CD14-positive monocyte (primary cell): Measurements from ENCODE around the gene SLAMF9. TPM values are rescaled to one million over a fixed set of nuclear protein-coding genes. Genes with fewer than 3 reads are reported as not detected.
A peak's percentile ranks its signal among the peaks of the same experiment; 100 is the strongest.

Experiments used
- DNase-seq, 3 donors: peaks; one replicate each; pipeline ENCODE4 v3.0.0-alpha.2; 2011 to 2022
- H2AFZ ChIP-seq: 2 replicates; pipeline ENCODE4 v1.6.0; 2012; ENCODE audit warnings: mild to moderate bottlenecking, low read depth, low read length, inconsistent platforms; ENCODE audit not compliant: insufficient read depth, poor library complexity, severe bottlenecking
- H3K27ac ChIP-seq, 2 donors: 1 replicate in 1 of 2; 2 replicates in 1 of 2; pipeline ENCODE4 v1.5.1; 2012 to 2013; ENCODE audit warnings: low read length in 2 of 2, control low read depth in 1 of 2, inconsistent platforms in 1 of 2, low read depth in 1 of 2, mild to moderate bottlenecking in 1 of 2
- H3K27me3 ChIP-seq, 2 donors: one replicate each; pipeline versions ENCODE4 v1.6.0 to v1.6.1; 2011 to 2013; ENCODE audit warnings: low read length in 2 of 2; ENCODE audit not compliant: control insufficient read depth in 2 of 2, insufficient read depth in 2 of 2
- H3K36me3 ChIP-seq, 2 donors: replicated peaks in 1 of 2; 1 replicate in 1 of 2; 2 replicates in 1 of 2; pipeline versions ENCODE4 v1.5.1 to v1.6.1; 2012 to 2013; ENCODE audit warnings: low read length in 2 of 2, control low read depth in 1 of 2, inconsistent platforms in 1 of 2, mild to moderate bottlenecking in 1 of 2; ENCODE audit not compliant: insufficient read depth in 2 of 2, control insufficient read depth in 1 of 2
- H3K4me1 ChIP-seq, 2 donors: 1 replicate in 1 of 2; 2 replicates in 1 of 2; pipeline versions ENCODE4 v1.5.1 to v1.6.1; 2012 to 2013; ENCODE audit warnings: low read length in 2 of 2, control low read depth in 1 of 2, inconsistent platforms in 1 of 2, mild to moderate bottlenecking in 1 of 2, moderate library complexity in 1 of 2; ENCODE audit not compliant: insufficient read depth in 2 of 2, control insufficient read depth in 1 of 2
- H3K4me2 ChIP-seq: replicated peaks from 2 replicates; pipeline ENCODE3; 2012; ENCODE audit warnings: low read length, moderate library complexity, mild to moderate bottlenecking; ENCODE audit not compliant: poor library complexity, severe bottlenecking; ENCODE audit errors: extremely low read depth
- H3K4me3 ChIP-seq, 3 experiments: fragments of 200-600 bp in 1 of 3; sonication (generic) in 1 of 3; replicated peaks in 1 of 3; 1 replicate in 2 of 3; 2 replicates in 1 of 3; pipeline ENCODE4 v1.5.1; 2011 to 2013; ENCODE audit warnings: low read length in 3 of 3, mild to moderate bottlenecking in 3 of 3, control low read depth in 2 of 3, low read depth in 2 of 3, inconsistent platforms in 1 of 3, moderate library complexity in 1 of 3
- H3K79me2 ChIP-seq: 2 replicates; pipeline ENCODE4 v1.6.0; 2012; ENCODE audit warnings: mild to moderate bottlenecking, control low read depth, inconsistent platforms, low read length, moderate library complexity; ENCODE audit not compliant: insufficient read depth
- H3K9ac ChIP-seq: 2 replicates; pipeline ENCODE4 v1.6.0; 2017; ENCODE audit warnings: low read length, mild to moderate bottlenecking; ENCODE audit not compliant: insufficient read depth, poor library complexity, severe bottlenecking
- H3K9me3 ChIP-seq, 2 donors: replicated peaks in 1 of 2; 1 replicate in 1 of 2; 2 replicates in 1 of 2; pipeline versions ENCODE4 v1.5.1 to v1.6.1; 2012 to 2013; ENCODE audit warnings: low read length in 2 of 2, control low read depth in 1 of 2; ENCODE audit not compliant: control insufficient read depth in 1 of 2, insufficient read depth in 1 of 2
- H4K20me1 ChIP-seq: 2 replicates; pipeline ENCODE4 v1.6.0; 2012; ENCODE audit warnings: mild to moderate bottlenecking, low read length, control low read depth, moderate library complexity; ENCODE audit not compliant: insufficient read depth
- H3K27ac Mint-ChIP-seq, 7 donors: one replicate each; pipeline ENCODE4 v1.8.0; 2020; ENCODE audit warnings: mild to moderate bottlenecking in 7 of 7, mixed read lengths in 7 of 7, moderate library complexity in 6 of 7, inconsistent platforms in 2 of 7
- H3K27me3 Mint-ChIP-seq, 3 donors: one replicate each; pipeline ENCODE4 v1.8.0; 2021 to 2022; ENCODE audit warnings: low read depth in 3 of 3, mild to moderate bottlenecking in 3 of 3, mixed read lengths in 3 of 3, moderate library complexity in 3 of 3, inconsistent platforms in 1 of 3
- H3K36me3 Mint-ChIP-seq, 2 donors: one replicate each; pipeline ENCODE4 v1.8.0; 2020; ENCODE audit warnings: mixed read lengths in 2 of 2, inconsistent platforms in 1 of 2, mild to moderate bottlenecking in 1 of 2
- H3K4me1 Mint-ChIP-seq: one replicate; pipeline ENCODE4 v1.8.0; 2020; ENCODE audit warnings: mild to moderate bottlenecking, mixed read lengths
- H3K4me3 Mint-ChIP-seq, 2 donors: one replicate each; pipeline ENCODE4 v1.8.0; 2020; ENCODE audit warnings: mild to moderate bottlenecking in 2 of 2, mixed read lengths in 2 of 2, moderate library complexity in 1 of 2
- H3K9me3 Mint-ChIP-seq, 7 donors: one replicate each; pipeline ENCODE4 v1.8.0; 2020 to 2022; ENCODE audit warnings: mixed read lengths in 7 of 7, mild to moderate bottlenecking in 6 of 7, moderate library complexity in 6 of 7, inconsistent platforms in 2 of 7
- whole genome bisulfite sequencing: methylation state at CpG from one replicate; pipeline ENCODE4 v1.1.5; 2013; ENCODE audit warnings: missing lambda C conversion rate; ENCODE audit not compliant: insufficient coverage; 5-methylcytosine and 5-hydroxymethylcytosine counted together
- intact Hi-C, 2 donors: fragments of 100-400 bp; cut with micrococcal nuclease; formaldehyde crosslinking; loops; one replicate each; pipeline versions ENCODE4 v1.15.0 to v1.15.1; 2023
- polyA plus RNA-seq, 3 donors: library from polyadenylated mRNA; depleted of rRNA in 1 of 3; unstranded in 2 of 3; stranded (reverse) in 1 of 3; fragments of 300-500 nt in 2 of 3; fragments of >200 nt in 1 of 3; fragmentation: Illumina TruSeq in 2 of 3; gene quantifications; 1 replicate in 2 of 3; 2 replicates in 1 of 3; pipeline ENCODE4 v1.2.3, GENCODE V29; 2012 to 2021
- TF ChIP-seq, protein P1 (sequence below): fragments of 200-600 bp; IDR thresholded peaks from one replicate; pipeline ENCODE4 v1.8.0; 2022; ENCODE audit warnings: antibody characterized with exemption, mild to moderate bottlenecking

Gene SLAMF9
- polyA plus RNA-seq, 3 donors: 0.17 TPM; not detected in 2

DNA sequence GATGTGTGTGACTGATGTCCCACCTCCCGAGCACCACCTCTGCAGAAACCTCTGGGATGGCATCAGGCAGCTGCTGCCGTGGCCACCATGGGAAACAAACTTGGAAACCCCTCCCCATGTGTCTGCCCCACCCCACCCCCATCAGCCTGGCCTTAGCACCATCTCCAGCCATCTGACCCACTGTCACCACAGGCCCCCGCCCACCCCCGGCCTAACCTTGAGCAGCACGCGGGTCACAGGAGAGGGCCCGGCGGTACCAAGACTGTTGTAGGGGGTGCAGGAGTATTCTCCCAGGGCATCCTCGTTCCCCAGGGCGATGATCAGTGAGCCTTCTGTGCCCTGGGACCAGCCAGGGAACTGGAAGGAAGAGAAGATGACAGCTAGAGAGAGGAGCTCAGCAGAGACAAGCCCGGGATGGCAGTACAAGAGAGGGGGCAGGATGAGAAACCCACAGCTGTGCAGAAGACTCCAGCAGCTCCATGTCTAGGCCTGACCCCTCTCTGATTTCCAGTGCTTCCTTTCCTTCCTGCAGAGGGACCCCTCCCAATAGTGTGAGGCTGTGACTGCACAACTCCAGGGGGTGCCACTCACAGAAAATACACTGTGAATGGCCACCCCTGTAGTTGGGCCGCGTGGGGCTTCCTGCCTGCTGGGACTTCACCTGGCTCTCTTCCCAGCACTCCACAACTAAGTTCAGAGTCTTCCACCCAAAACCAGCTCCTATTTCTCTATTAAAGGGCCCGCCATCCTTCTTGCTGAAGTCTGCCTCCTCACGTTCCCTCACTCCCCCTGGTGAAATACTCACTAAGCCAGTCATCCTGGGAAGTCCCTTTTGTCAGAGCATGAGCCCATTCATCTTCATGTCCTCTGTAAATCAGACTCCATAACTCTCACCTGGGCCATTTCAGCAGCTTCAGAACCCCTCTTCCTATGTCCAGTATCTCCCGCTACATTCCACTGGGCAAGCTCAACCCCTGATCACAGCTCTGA lies 21.4 kb downstream of the SLAMF9 start:
- Mint-ChIP-seq H3K36me3 (no peaks in the 10 kb centered on the region), H3K9me3 (peaks cover 0 to 1% (median 0%) of the 10 kb centered on the region in 7 donors), H3K4me1 (peaks cover 24% of the 10 kb centered on the region), H3K27me3 (peaks cover 2 to 7% (median 4%) of the 10 kb centered on the region in 3 donors), H3K27ac (peak overlapping the region in 1 of 7 donors; percentile 50), H3K4me3 (no peak overlapping the region)
- no peaks in the 10 kb centered on the region for H3K9me3 ChIP-seq
- intact Hi-C loops: loop anchor here in 1 of 2 donors (5.0 to 10.0 kb wide), 2 partner anchors 40 to 162 kb away; partner anchors contain the start of gene IGSF8
- peaks cover 21 to 22% of the 10 kb centered on the region in 2 donors for H3K4me1 ChIP-seq
- no peaks in the 10 kb centered on the region for H4K20me1 ChIP-seq
- H3K79me2 ChIP-seq: peaks cover 12% of the 10 kb centered on the region
- no peak overlapping the region for H3K27ac ChIP-seq
- no peak overlapping the region for H3K4me2 ChIP-seq
- 89% methylated on average over 14 of the region's 16 CpGs for WGBS
- peak in 1 of 3 donors; percentile 52 for DNase-seq
- no peaks in the 10 kb centered on the region for H3K27me3 ChIP-seq
- TF ChIP-seq, protein P1, sequence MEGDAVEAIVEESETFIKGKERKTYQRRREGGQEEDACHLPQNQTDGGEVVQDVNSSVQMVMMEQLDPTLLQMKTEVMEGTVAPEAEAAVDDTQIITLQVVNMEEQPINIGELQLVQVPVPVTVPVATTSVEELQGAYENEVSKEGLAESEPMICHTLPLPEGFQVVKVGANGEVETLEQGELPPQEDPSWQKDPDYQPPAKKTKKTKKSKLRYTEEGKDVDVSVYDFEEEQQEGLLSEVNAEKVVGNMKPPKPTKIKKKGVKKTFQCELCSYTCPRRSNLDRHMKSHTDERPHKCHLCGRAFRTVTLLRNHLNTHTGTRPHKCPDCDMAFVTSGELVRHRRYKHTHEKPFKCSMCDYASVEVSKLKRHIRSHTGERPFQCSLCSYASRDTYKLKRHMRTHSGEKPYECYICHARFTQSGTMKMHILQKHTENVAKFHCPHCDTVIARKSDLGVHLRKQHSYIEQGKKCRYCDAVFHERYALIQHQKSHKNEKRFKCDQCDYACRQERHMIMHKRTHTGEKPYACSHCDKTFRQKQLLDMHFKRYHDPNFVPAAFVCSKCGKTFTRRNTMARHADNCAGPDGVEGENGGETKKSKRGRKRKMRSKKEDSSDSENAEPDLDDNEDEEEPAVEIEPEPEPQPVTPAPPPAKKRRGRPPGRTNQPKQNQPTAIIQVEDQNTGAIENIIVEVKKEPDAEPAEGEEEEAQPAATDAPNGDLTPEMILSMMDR: no peak
- no peak overlapping the region for H3K9ac ChIP-seq
- H2AFZ ChIP-seq: no peak overlapping the region
- H3K36me3 ChIP-seq: no peaks in the 10 kb centered on the region
- no peak overlapping the region for H3K4me3 ChIP-seq

DNA sequence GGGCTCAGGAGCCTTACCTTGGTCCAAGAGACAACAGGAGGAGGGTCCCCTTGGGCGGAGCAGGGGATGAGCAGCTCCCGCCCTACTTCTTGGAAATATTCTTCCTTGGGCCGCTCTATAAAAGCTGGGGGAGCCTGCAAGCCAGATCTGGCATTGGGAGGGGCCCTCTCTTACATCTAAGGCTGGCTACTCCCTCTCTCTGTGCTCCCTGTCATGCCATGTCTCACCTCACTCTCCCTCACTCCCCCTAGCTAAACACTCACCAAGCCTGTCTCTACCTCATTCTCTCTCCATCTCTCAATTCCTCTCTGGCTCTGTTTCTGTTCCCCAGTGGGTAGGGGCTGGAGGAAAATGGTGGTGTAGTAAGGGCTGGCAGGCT lies 22.3 kb downstream of the SLAMF9 start:
- no peaks in the 10 kb centered on the region for H3K9me3 ChIP-seq
- H2AFZ ChIP-seq: no peak overlapping the region
- no peaks in the 10 kb centered on the region for H3K27me3 ChIP-seq
- DNase-seq: no peak
- Mint-ChIP-seq H3K27ac (no peak overlapping the region), H3K4me1 (peaks cover 16% of the 10 kb centered on the region), H3K4me3 (no peak overlapping the region), H3K36me3 (no peaks in the 10 kb centered on the region), H3K9me3 (peaks cover 0 to 1% (median 0%) of the 10 kb centered on the region in 7 donors), H3K27me3 (peaks cover 3 to 11% (median 9%) of the 10 kb centered on the region in 3 donors)
- H3K4me1 ChIP-seq: peaks cover 13 to 14% of the 10 kb centered on the region in 2 donors
- peaks cover 4% of the 10 kb centered on the region for H3K79me2 ChIP-seq
- WGBS: 100% methylated on average over 3 of the region's 3 CpGs
- intact Hi-C loops: loop anchor here in 1 of 2 donors (5.0 to 10.0 kb wide), 2 partner anchors 39 to 163 kb away; partner anchors contain the start of gene IGSF8
- H3K4me3 ChIP-seq: no peak overlapping the region
- H3K4me2 ChIP-seq: no peak overlapping the region
- H4K20me1 ChIP-seq: no peaks in the 10 kb centered on the region
- H3K36me3 ChIP-seq: no peaks in the 10 kb centered on the region
- no peak overlapping the region for H3K27ac ChIP-seq
- H3K9ac ChIP-seq: no peak overlapping the region
- TF ChIP-seq, protein P1: no peak
